HUES48 (cell line): Measurements from ENCODE around the gene CENPO.

Source experiments
- H3K27ac ChIP-seq: one replicate; pipeline ENCODE4 v1.7.0; 2013; ENCODE audit warnings: low read depth, low read length, inconsistent platforms
- H3K27me3 ChIP-seq: 2 replicates; pipeline ENCODE4 v1.6.1; 2013; ENCODE audit warnings: mild to moderate bottlenecking, low read length; ENCODE audit not compliant: control insufficient read depth, insufficient read depth
- H3K36me3 ChIP-seq: 2 replicates; pipeline ENCODE4 v1.6.1; 2013; ENCODE audit warnings: low read length; ENCODE audit not compliant: control insufficient read depth, insufficient read depth
- H3K4me1 ChIP-seq: 2 replicates; pipeline ENCODE4 v1.6.1; 2013; ENCODE audit warnings: mild to moderate bottlenecking, low read length; ENCODE audit not compliant: control insufficient read depth, insufficient read depth
- H3K4me3 ChIP-seq: 2 replicates; pipeline ENCODE4 v1.5.1; 2013; ENCODE audit warnings: mild to moderate bottlenecking, low read depth, low read length
- H3K9ac ChIP-seq: 2 replicates; pipeline ENCODE4 v1.6.1; 2013; ENCODE audit warnings: mild to moderate bottlenecking, low read depth, low read length, moderate library complexity
- H3K9me3 ChIP-seq: 2 replicates; pipeline ENCODE4 v1.6.1; 2013; ENCODE audit warnings: low read length; ENCODE audit not compliant: control insufficient read depth, insufficient read depth

CENPO gene

DNA sequence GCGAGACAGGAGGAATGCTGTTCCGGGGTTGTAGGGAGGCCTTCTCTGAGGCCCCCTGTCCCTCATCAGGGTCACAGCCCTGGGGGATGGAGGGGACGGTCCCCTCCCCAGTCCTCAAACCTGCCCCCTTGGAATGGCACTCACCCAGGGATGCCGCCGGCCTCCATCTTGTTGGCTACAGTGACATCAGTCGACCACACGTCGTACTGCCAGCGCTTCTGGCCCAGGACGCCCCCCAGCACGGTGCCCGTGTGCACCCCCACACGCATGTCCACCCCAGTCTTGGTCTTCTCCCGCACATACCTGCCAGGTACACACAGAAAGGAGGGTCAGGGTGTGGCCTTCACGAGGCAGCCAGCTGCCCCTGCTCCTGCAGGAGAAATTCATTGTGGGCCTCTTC, 46.5 kb downstream of the CENPO start:
- H3K36me3 ChIP-seq = peaks cover 20% of the 10 kb centered on the region
- no peak overlapping the region for H3K4me3 ChIP-seq
- H3K27me3 ChIP-seq = no peaks in the 10 kb centered on the region
- no peaks in the 10 kb centered on the region for H3K9me3 ChIP-seq
- H3K9ac ChIP-seq = no peak overlapping the region
- no peaks in the 10 kb centered on the region for H3K4me1 ChIP-seq
- no peak overlapping the region for H3K27ac ChIP-seq

DNA sequence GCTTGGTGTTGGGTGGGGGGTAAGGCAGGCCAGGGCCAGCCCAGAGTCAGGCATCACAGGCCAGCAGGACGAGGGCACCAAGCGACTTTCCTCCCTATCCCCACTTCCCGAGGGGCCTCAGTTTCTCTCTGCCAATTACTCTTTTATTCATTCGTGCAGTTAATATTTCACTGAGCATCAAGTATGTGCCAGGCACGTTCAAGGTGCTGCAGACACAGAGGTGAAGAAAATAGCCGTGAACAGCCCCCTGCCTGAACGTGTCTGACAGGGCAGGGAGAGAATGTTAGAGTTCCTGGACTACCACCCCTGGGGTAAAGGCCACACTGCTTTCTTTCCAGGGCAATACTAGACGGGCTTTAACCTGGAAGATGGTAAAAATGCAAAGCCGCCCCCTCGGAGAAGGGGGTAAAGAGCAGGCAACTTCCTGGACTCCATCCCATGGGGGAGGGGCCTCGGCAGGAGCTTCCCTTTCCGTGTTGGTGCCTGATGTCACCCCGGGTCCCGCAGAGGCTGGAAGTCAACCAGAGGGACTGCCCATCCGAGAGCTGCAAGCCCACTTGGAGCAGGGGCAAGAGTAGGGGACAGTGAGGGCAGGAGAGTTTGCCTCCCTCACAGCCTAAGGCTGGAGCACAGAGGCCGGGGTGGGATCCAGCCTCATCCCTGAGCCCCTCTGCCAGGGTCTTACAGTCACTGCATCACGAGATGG, 47.1 kb downstream of the CENPO start:
- Histone ChIP-seq H3K9ac (no peak overlapping the region), H3K27me3 (no peaks in the 10 kb centered on the region), H3K9me3 (no peaks in the 10 kb centered on the region), H3K36me3 (peaks cover 20% of the 10 kb centered on the region), H3K27ac (no peak overlapping the region), H3K4me3 (no peak overlapping the region), H3K4me1 (no peaks in the 10 kb centered on the region)

DNA sequence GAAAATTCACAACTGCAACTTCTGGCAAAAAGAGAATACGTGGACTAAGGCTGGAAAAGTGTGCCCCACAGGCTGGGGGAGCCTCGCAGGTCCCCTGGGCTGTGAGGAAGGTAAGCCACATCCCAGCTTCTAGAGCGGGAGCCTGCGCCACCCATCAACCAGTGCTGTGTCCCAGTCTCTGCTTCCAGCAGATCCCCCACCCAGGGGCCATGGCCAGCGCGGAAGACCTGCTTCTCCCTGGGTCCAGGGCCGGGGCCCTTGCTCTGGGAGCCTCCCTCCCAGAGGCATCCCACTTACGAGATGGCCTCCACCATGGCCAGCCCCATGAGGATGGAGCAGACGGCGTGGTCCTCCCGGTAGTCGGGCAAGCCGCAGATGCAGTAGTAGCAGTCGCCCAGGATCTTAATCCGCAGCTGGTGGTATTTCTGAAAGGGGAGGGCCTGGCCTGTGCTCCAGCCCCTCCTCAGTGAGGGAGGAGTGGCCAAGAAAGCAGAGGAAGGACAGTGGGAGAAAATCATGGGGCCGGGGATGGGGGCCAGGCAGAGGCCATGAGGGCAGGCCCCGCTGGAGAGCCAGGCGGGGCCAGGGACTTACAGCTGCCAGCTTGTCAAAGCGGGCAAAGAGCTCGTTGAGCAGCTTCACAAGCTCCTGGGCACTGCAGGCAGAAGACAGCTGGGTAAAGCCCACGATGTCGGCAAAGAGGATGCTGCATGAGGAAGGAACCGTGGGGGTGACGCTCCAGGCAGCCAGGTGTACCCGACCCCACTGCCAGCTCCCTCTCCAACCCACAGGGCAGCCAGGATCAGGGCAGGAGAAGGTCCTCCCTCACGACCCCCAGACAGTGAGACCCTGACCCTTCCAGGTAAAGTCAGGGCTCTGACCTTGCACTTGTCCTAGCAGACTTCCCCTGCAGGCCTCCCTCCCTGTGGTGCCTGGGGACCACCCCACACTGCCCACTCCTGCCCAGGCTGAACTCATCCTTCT, 48.0 kb downstream of the CENPO start:
- no peaks in the 10 kb centered on the region for H3K9me3 ChIP-seq
- peaks cover 16% of the 10 kb centered on the region for H3K36me3 ChIP-seq
- no peaks in the 10 kb centered on the region for H3K27me3 ChIP-seq
- H3K4me3 ChIP-seq = no peak overlapping the region
- H3K27ac ChIP-seq = no peak overlapping the region
- no peak overlapping the region for H3K9ac ChIP-seq
- H3K4me1 ChIP-seq = no peaks in the 10 kb centered on the region

GRCh38 chr2:24842081-24843050, 49.1 kb downstream of the CENPO start:
- Histone ChIP-seq H3K36me3 (peaks cover 6% of the 10 kb centered on the region; the same call in 1 of the 2 replicates), H3K9me3 (no peaks in the 10 kb centered on the region), H3K4me3 (no peak overlapping the region), H3K27me3 (no peaks in the 10 kb centered on the region), H3K4me1 (no peaks in the 10 kb centered on the region), H3K27ac (no peak overlapping the region), H3K9ac (no peak overlapping the region)

GRCh38 chr2:24843330-24843860, 50.2 kb downstream of the CENPO start:
- Histone ChIP-seq H3K9me3 (no peaks in the 10 kb centered on the region; the same call in 1 of the 2 replicates), H3K36me3 (0 out of 2 replicates have a peak, but pooled peaks cover 3% of the 10 kb centered on the region), H3K4me3 (no peak overlapping the region), H3K27ac (no peak overlapping the region), H3K9ac (no peak overlapping the region), H3K4me1 (no peaks in the 10 kb centered on the region), H3K27me3 (no peaks in the 10 kb centered on the region)

DNA sequence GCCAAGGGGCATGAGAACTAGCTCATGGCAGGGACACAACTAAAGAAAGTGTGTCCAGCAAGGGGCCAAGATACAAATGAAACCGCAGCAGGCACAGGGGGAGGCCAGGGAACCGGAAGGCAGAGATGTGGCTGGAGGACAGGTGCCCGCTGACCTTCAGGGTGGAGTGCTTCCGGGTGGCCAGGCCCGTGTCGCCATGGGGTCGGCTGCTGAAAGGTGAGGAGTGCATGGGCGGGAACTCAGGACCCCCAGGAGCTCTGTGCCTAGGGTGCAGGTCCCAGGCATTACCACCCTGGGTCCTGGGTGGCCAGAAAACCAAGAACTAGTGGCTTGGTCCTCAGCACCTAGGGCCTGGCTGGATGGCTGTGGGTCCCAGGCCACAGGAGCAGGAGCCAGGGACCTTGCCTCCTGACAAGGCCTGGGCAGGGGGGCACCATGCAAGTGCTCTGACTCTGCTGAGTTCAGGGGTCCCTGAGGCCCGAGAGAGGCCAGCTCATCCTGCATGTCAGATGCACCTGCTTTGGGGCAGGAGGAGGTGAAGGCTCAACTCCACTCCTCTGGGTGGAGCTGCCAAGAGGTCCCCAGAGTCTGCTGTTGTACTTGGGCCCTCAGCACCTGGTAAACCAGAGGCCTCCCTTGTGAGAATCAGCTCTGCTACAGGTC, 50.9 kb downstream of the CENPO start:
- no peaks in the 10 kb centered on the region for H3K4me1 ChIP-seq
- H3K36me3 ChIP-seq = 0 out of 2 replicates have a peak, but pooled peaks cover 3% of the 10 kb centered on the region
- no peak overlapping the region for H3K4me3 ChIP-seq
- no peak overlapping the region for H3K27ac ChIP-seq
- H3K9me3 ChIP-seq = peaks cover 6% of the 10 kb centered on the region
- no peaks in the 10 kb centered on the region for H3K27me3 ChIP-seq
- H3K9ac ChIP-seq = no peak overlapping the region

DNA sequence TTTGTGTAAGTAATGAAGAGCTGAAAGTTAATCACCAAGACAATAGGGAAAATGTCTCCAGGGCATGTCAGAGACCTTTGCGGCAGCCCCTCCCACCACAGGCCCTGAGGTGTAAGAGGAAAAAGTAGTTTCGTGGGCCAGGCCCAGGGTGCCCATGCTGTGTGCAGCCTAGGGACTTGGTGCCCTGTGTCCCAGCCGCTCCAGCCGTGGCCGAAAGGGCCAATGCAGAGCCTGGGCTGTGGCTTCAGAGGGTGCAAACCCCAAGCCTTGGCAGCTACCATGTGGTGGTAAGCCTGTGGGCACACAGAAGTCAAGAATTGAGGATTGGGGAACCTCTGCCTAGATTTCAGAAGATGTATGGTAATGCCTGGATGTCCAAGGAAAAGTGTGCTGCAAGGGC, 52.5 kb downstream of the CENPO start:
- Histone ChIP-seq H3K9me3 (peaks cover 7% of the 10 kb centered on the region), H3K9ac (no peak overlapping the region), H3K4me1 (no peaks in the 10 kb centered on the region), H3K36me3 (no peaks in the 10 kb centered on the region), H3K27me3 (no peaks in the 10 kb centered on the region), H3K4me3 (no peak overlapping the region), H3K27ac (no peak overlapping the region)

GRCh38 chr2:24850944-24851343, 57.7 kb downstream of the CENPO start:
- Histone ChIP-seq H3K4me1 (no peaks in the 10 kb centered on the region), H3K9me3 (peaks cover 7% of the 10 kb centered on the region), H3K27ac (no peak overlapping the region), H3K36me3 (no peaks in the 10 kb centered on the region), H3K27me3 (no peaks in the 10 kb centered on the region), H3K4me3 (no peak overlapping the region), H3K9ac (no peak overlapping the region)

- Histone ChIP-seq H3K27me3 (no peaks in the 10 kb centered on the region), H3K9me3 (peaks cover 7% of the 10 kb centered on the region), H3K27ac (no peak overlapping the region), H3K9ac (no peak overlapping the region), H3K36me3 (no peaks in the 10 kb centered on the region), H3K4me1 (no peaks in the 10 kb centered on the region), H3K4me3 (no peak overlapping the region)
These were observed 58.8 kb downstream of the CENPO start for GRCh38 chr2:24852026-24852425.
